CD4-positive, alpha-beta T cell treated with Interleukin-17A for 1 hour (primary cell): Measurements from ENCODE around the gene RNF141.

Experiments
- DNase-seq: peaks from one replicate; pipeline ENCODE4 v3.0.0-alpha.2; 2020

Gene RNF141

GRCh38 chr11:10558288-10558687 lies 17.3 kb upstream of the RNF141 start:
- no peak for DNase-seq

- DNase-seq = no peak
Observed at GRCh38 chr11:10556590-10556989, 15.6 kb upstream of the RNF141 start.

GRCh38 chr11:10551845-10552352 lies 10.9 kb upstream of the RNF141 start:
- DNase-seq = no peak

- no peak for DNase-seq
Observed at GRCh38 chr11:10551290-10551592, 10.3 kb upstream of the RNF141 start.

- DNase-seq = no peak
Observed at GRCh38 chr11:10550503-10551289, 9.7 kb upstream of the RNF141 start.

GRCh38 chr11:10544491-10545465 lies 3.8 kb upstream of the RNF141 start:
- DNase-seq = no peak

- no peak for DNase-seq
Observed at GRCh38 chr11:10543782-10544181, 2.8 kb upstream of the RNF141 start.

GRCh38 chr11:10542776-10543175 lies 1.8 kb upstream of the RNF141 start:
- no peak for DNase-seq

- DNase-seq = no peak
Observed at GRCh38 chr11:10541561-10541930, 559 bp upstream of the RNF141 start.

- DNase-seq = no peak
Observed at GRCh38 chr11:10540546-10540914, 457 bp downstream of the RNF141 start.

- no peak for DNase-seq
Observed at GRCh38 chr11:10539339-10539738, 1.6 kb downstream of the RNF141 start.

- DNase-seq = no peak
Observed at GRCh38 chr11:10538924-10539323, 2.1 kb downstream of the RNF141 start.

GRCh38 chr11:10537600-10537999 lies 3.4 kb downstream of the RNF141 start:
- no peak for DNase-seq

- DNase-seq = no peak
Observed at GRCh38 chr11:10534316-10534715, 6.7 kb downstream of the RNF141 start.

GRCh38 chr11:10533323-10533722 lies 7.7 kb downstream of the RNF141 start:
- DNase-seq = no peak

GRCh38 chr11:10532526-10532925 lies 8.5 kb downstream of the RNF141 start:
- DNase-seq = no peak

- DNase-seq = no peak
Observed at GRCh38 chr11:10529279-10529678, 11.7 kb downstream of the RNF141 start.

- no peak for DNase-seq
Observed at GRCh38 chr11:10528121-10528520, 12.9 kb downstream of the RNF141 start.

GRCh38 chr11:10526974-10527918 lies 13.7 kb downstream of the RNF141 start:
- no peak for DNase-seq

- DNase-seq = no peak
Observed at GRCh38 chr11:10524471-10524870, 16.5 kb downstream of the RNF141 start.

GRCh38 chr11:10522921-10523320 lies 18.1 kb downstream of the RNF141 start:
- no peak for DNase-seq

GRCh38 chr11:10522276-10522675 lies 18.7 kb downstream of the RNF141 start:
- DNase-seq = no peak

GRCh38 chr11:10520562-10520961 lies 20.4 kb downstream of the RNF141 start:
- DNase-seq = no peak
